GM18858 (cell line): Measurements from ENCODE around the gene MPDZ.

Experiments
- ATAC-seq: cut with Tn5 transposase; IDR thresholded peaks from one replicate; pipeline ENCODE4 v1.9.1; 2021; ENCODE audit not compliant: unreplicated experiment

MPDZ gene

DNA sequence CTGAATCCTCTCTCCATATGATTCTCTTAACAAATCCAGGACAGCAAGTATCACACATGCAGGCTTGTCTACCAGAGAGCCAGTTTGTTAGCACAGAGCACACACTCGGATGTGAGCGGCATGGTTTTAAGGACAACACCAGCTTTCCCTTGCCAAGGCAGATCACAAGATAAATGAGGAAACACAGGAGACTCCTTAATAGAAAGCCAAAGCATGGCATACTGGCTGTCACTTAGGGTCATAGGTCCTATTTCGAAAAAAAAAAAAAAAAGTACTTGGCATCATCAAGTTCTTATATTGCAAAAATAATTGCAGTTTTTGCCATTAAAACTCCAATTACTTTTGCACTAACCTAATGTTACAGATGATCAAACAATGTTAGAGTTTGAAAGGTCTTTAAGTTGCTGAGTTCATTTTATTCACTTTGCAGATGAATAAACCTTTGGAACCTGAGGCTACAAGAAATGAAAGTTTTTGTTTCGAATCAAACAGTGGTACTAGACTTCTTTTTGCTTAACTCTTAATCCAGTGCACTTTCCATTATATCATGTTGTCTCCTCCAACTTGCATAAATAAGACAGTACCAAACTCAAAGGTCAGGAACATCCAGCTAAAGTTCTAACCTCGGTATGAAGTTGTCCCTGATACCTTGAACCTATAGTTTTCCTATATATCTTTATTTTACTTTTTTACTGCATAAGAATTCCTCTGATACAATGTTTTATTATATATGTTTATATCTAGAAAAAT lies 138.5 kb downstream of the MPDZ start:
- ATAC-seq, result no peak

DNA sequence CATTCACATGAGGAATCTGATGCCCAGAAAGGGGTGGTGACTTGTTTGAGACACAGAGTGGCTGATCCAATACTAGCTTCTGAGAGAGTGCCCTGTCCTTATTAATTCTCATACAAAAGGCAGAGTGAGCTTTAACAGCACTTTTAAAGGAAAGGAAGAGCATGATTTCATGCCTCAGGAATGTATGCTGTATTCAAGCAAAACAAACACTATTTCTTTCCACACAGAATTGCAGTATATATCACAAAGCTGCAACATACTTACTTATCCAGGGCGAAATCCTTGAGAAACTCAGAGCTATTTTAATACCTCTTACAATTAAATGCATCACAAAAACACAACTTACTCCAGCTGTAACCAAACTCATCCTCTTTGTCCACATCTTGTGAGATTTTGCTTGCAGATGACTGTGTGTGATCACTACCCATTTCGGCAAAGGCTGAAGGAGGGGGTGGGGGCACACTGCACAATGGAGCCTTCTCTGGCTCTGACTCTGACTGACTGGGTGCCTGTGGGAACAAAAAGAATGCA lies 139.8 kb downstream of the MPDZ start:
- ATAC-seq, result no peak

- no peak for ATAC-seq
Measured at GRCh38 chr9:13137426-13137825, 142.1 kb downstream of the MPDZ start.

GRCh38 chr9:13131991-13132390 lies 147.5 kb downstream of the MPDZ start:
- ATAC-seq, result no peak

GRCh38 chr9:13131416-13131815 lies 148.1 kb downstream of the MPDZ start:
- no peak for ATAC-seq

DNA sequence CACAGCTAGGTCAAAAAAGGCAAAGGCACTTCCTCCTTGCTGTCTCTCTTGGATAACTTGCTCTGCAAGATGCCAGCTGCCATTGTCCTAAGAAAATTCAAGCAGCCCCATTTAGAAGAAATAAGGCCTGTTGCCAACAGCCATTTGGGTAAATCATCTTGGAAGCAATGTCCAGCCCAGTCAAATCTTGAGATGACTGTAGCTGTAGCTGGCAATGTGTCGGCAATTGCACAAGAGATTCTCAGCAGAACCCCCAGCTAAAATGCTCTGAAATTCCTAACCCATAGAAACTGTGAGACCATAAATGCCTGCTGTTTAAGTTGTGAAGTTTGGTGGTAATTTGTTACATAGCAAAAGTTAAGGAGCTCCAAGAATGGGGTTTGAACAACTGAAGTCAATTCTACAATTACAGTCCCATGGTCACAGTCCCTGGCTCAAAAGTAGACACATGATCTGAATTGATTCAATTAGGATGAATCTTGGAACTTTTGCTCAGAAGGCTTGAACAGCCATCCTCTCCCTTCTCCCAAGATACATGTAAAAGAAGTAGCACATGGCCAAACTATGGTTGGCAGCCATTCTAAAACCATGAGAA lies 151.1 kb downstream of the MPDZ start:
- no peak for ATAC-seq

GRCh38 chr9:13127131-13127530 lies 152.4 kb downstream of the MPDZ start:
- no peak for ATAC-seq

DNA sequence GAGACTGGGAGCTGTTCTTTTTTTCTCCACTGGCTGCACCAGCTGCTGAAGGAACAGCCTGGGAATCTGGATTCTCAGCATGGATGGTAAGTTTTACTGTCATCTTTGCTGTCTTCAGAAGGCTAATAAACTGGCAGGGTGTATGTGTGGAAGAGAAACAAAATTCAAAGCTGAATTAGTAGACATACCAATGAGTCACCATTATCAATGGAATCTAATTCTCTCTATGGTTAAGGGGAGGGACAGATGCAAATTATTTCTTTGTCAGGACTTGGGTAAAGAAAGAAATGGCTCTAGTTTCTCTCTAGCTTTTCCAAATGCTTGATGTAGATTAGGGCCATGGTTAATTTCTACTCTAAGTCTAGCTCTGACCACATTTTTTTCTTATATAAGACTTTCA lies 154.2 kb downstream of the MPDZ start:
- ATAC-seq, result no peak

DNA sequence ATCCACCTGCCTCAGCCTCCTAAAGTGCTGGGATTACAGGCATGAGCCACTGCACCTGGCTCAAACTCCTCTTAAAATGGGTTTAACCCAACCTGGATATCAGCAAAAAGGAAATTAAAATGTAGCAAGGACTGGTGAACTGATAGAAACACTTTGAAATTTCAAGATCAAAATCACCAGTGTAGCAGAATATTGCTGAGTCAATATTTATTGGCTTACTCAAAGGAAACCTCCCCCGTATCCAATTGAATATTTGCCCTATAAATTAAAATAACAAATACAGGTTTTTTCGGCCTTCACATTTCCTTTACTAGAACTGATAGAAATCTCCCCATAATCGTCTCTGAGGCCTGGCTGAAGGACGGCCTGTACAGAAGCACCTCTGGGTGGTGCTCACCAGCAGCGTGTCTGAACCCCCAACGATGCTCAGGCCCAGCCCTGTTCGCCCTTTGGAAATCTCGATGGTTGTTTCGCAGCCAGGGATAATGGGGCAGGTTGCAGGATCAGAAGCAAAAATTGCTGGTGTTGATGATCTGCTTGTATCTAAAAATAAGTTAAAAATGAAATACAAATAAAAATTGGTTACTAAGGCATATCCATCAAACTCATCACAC lies 156.6 kb downstream of the MPDZ start:
- ATAC-seq, result no peak

DNA sequence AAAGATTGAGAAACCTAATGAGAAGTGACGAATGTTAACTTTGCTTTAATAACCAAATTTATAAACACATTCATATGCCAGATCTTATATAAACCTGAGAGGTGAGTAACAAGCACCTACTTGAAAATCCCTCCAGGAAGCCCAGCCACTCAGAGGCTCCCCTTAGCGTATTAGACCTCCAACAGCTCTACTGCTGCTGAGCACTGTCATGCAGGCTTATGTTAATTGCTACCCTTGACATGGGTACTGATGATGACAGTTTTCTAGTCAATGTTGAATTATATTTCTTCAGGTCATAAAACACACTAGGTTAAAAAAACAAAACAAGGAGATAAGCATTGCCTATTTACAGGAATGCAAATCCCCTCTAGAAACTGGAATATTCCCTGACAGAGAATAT lies 161.2 kb downstream of the MPDZ start:
- ATAC-seq, result no peak

GRCh38 chr9:13116292-13116691 lies 163.2 kb downstream of the MPDZ start:
- ATAC-seq, result no peak

DNA sequence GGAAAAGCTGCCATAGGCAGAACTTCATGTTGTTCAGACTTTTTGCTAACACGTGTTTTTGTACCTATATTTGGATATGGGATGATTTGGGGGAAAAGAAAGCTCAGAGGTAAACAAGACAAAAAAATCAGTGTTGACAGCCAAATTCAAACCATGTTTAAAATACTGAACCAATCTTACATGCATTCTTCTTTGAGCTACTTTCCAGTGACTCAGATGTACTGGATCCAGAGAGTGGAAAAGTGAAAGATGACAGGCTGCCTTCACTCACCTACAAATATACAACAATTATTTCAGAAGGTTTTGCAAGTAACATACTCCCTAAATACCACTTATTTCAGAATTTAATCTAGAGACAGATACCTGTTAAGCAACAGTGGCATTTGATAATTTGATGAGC lies 165.7 kb downstream of the MPDZ start:
- no peak for ATAC-seq

DNA sequence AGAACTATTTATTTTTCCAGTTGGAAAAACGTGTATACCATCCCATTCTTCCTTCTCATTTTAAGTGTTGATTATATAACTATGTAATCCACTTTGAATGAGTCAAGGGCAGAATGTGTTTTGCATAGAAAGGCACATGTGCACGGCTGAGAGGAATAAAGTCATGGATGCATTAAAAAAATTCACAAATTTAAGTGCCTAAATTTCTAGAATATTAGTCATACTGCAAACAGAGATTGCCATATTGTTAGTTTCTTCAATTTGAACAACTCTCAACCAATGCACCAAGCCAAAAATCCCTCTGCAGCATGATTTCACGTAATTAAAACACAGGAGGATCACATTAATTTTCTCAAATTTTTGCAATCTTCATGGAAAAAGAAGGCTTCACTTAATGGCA lies 166.3 kb downstream of the MPDZ start:
- ATAC-seq, result no peak

DNA sequence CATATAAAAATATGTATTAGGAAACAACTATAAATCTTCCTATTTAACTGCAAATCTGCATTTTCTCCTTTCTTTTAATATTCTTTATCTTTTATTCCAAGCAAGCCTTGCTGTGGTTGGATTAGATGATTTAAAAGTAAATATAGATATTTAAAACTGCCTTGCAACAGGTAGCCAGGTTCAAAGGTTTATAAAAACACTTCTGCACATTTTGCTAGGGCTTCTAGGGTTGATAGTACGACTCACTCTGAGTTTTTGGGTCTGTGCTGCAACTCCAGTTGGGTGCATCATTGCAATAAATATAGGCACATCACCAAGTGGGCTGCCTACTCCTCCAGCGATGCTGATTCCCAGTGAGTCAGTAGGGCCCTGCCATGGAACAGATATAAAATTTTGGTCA lies 167.7 kb downstream of the MPDZ start:
- no peak for ATAC-seq

GRCh38 chr9:13110766-13111417 lies 168.6 kb downstream of the MPDZ start:
- no peak for ATAC-seq

GRCh38 chr9:13109781-13110180 lies 169.7 kb downstream of the MPDZ start:
- ATAC-seq, result no peak

- no peak for ATAC-seq
Measured at GRCh38 chr9:13107008-13107407, 172.5 kb downstream of the MPDZ start.

GRCh38 chr9:13100914-13101572 lies 178.4 kb downstream of the MPDZ start:
- no peak for ATAC-seq

DNA sequence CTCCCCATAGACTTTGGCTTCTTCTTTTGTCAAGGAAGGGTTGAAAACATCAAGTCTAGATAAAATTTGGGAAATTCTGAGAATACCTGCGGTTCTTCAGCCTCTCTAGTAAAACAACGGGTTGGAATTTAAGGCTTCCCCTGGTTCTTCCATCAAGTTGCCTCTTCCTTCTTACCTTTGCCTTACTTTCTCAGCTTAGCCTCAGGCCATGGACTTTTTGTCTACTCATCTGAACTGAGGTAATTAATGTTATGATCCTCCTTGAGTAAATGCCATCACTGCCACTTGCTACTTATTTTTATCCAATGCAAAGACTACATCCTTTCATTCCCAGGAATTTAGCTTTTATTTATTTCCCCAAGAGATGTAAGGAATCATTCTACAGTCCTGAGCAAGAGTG lies 184.4 kb downstream of the MPDZ start:
- ATAC-seq, result no peak

GRCh38 chr9:13090628-13091027 lies 188.9 kb downstream of the MPDZ start:
- ATAC-seq, result no peak

GRCh38 chr9:13089666-13090065 lies 189.8 kb downstream of the MPDZ start:
- ATAC-seq, result no peak
